Measurements from ENCODE around the gene EFNA5.

Gene EFNA5

DNA sequence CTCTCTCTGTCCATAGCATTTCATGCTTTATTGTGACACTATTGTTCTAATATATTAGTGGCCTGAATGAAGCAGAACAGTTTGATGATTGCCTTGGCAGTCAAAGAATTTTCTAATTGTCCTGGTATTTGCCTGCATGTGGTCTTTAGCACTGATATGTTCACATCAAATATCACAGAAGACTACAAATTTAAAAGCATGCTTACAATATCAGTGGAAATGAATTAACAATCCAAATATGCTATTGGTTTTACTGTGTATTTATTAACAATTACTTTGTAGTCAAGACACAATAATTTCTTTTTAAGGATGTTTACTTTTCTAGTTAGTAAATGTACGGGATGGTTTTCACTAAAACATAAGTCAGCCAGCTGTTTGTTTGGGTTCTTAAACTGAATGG lies 18.3 kb downstream of the EFNA5 start:
- FAIRE-seq: no peak
- no peak for DNase-seq (ENCODE audit: insufficient read length, low spot score)

DNA sequence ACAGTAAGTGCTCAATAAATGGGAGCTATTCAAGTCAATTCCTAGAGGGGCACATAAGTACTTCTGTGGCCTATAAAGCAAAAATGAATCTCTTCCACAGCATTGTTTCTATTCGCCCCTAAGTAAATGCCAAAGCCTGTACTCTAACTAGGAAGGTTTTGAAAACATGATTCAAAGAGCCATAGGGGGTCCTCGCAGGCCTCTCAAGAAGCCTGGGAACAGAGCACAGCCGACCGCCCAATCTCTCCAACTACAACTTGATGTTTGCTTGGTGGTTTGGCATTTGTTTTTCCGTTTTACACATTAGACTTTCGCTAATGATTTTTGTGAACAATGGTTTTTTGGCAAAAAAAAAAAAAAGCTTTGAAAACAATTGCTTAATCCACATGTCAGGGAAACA lies 19.4 kb downstream of the EFNA5 start:
- FAIRE-seq (no peak), DNase-seq (ENCODE audit: insufficient read length, low spot score) (no peak)

DNA sequence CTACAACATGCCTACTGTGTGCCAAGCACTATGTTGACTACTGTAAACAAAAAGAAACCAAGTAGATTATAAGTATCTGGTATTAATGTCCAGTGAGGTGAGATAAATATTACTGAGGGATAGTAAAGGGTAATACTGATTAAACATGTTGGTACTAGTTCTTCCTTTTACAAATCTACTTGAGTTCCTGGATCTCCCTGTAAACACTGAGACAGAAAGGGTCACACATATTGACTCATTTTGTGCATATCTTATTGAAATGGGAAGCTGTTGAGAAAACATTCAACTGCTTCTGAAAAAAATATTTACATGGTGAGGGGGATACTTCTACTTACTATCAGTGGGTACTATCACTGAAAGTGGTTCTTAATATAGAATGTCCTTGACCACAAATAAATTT lies 24.3 kb downstream of the EFNA5 start:
- no peak for DNase-seq (ENCODE audit: insufficient read length, low spot score)
- no peak for FAIRE-seq

DNA sequence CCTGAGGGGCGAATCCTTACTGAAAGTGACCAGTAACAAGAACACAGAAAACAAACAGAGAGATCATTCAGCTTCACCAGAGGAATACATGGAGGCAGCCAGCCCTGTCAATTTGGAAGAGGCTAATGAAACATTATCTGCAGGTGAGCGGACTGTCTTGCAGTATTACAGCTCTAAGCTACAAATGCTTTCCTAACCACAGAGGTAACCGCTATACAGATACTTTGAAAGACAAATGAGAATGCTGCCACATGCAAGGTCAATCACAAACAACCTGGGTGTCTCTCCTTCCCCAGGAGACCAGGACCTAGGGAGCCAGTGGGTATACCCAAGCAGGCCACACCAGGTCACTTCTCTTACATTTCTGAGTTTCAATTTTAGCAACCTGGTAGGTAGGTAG lies 30.2 kb downstream of the EFNA5 start:
- FAIRE-seq: no peak
- DNase-seq (ENCODE audit: insufficient read length, low spot score): no peak

DNA sequence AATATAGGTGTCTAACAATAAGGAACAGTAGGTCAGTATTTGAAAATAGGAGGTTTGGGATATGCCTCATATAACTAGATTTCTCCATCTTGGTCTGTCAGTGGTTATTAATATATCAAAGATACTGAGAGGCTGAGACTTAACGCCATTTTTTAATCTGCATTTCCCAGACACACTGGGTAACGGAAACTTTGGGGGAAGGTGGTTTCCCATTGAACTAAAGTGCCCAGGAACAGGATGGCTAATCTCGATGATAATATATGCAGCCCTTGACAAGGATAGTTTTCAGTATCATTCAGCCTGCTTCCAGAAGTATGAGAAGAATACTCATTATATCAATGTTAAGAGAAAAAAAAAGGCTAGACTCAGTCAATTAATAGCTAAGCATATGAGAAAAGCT lies 30.7 kb downstream of the EFNA5 start:
- FAIRE-seq (no peak), DNase-seq (ENCODE audit: insufficient read length, low spot score) (no peak)

DNA sequence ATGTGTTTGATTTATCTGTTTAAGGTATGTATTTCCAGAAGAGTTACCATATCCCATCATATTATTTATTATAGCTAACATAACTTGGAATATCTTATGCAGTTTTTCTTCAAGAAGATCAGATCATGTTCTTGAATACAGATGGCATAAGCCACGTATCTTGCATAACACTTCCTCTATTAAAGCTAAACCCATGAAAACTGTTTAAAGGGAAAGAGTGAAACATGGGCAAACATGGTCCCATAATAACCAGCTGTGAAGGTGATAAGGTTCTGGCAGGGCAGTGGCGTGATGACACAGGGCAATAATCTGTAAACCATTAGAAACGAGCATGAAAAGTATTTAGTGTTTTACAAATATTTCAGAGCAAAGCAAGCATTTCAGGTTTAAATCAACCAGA lies 34.2 kb downstream of the EFNA5 start:
- FAIRE-seq (no peak), DNase-seq (ENCODE audit: insufficient read length, low spot score) (no peak)

DNA sequence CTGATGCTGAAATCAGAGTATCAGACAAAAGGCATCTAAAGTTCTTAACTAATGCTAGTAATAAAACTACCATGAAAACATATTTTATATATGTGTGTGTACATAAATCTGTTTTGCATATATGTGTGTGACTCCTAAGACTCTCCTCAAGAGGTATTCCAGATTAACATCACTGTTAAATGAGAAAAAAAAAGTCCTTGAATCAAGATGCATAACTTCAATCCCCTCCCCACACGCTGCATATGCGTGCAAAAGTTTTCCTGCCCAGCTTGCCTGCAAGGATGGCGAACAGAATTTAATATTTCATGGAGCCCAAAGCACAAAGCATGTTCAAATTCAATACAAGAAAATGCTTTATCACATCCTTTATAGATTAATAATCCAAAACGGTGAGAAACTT lies 34.7 kb downstream of the EFNA5 start:
- FAIRE-seq (no peak), DNase-seq (ENCODE audit: insufficient read length, low spot score) (no peak)

DNA sequence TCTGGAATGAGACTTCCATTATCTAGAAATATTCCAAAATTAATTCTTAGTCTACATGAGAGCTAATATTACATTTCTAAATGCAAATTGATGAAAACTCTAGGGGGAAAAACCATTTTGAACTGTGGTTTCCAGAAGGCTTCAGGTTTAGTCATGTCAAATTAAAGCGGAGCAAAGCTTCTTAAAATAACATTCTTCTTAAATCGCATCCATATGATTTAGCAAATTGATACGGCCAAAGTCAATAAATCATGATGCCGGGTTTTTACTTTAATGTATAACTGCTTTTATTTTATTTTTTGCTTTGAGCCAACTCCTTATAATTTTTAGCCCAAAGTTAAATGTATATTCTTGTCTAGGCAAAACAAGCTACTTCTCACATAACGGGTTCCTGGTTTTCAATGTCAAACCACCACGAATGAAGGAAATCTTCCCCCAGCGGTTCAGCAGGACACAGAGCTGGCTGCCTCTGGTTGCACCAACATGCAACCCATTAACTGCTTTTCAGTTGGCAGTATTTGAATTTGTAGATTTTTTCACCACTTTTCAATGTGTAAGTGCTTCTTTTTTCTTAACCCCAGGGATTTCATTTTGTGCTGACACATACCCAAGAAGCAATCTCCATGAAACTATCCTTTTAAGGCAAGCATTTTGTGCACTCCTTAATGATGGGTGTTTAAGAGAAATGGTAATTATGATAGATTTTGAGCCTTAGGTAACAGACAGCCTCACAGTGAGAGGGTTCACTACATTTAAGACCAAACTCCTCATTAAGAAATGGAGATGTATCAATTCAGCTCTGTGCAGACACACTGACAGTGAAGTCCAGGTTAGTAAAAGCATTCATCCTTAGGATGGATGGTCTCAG lies 35.5 kb downstream of the EFNA5 start:
- no peak for DNase-seq (ENCODE audit: insufficient read length, low spot score)

DNA sequence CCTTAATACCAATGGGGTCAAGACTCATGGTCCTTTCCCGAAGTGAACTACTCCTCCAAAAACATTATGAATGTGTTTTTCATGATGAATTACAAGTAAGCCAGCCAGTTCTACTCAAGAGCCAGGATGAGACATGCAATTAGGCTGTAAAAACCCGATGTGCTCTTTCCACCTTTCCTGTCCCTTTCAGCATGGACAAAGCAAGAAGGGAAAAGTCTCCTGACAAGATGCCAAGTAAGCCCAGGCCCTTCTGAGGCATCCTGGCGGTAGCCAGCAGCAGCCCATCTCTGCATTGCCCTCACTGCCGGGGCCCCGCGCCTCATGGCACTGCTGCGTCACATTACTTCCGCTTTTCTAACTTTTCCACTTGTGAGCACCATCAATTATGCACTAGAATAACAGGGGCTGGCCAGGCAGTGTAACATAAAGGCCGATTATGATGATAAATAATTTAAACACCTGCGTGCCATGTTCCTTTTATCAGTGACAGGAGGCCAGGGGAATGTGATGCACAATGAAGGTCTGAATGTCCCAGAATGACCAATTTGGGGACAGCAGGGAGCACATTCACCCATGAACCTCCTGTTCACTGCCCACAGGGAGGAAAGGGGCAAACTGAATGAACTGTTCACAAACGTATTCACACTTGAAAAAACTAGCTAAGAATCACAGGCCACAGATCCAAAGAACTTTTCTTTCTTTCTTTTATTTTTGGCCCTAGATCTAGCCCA lies 37.4 kb downstream of the EFNA5 start:
- FAIRE-seq (no peak), DNase-seq (ENCODE audit: insufficient read length, low spot score) (no peak)

More for the DNA sequence above, 35.5 kb downstream of the EFNA5 start:
- FAIRE-seq: no peak

DNA sequence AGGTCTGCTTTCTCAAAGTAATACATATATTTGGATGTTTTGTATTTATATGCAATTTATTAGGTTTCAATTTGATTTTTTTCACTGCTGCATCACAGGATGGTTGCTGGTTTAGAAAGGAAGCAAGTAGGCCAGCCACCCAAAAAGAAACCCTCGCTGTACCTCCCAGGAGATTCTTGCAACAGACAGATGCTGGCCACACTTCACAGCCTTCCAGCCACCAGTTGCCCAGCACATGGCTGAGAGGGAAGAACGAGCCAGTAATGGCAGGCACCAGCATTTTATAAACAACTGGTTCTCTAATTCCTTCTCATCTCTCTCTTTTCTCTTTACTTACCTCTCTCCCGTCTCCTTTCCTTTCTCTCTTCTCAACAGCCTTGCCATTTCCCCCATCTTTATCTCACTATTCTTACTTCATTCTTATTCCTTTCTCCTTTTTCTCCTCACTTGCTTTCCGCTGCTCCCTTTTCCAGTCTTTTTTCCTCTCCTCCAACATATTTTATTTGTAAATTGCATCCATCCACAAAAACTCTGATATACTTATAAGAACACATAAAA lies 38.9 kb downstream of the EFNA5 start:
- FAIRE-seq (no peak), DNase-seq (ENCODE audit: insufficient read length, low spot score) (no peak)

DNA sequence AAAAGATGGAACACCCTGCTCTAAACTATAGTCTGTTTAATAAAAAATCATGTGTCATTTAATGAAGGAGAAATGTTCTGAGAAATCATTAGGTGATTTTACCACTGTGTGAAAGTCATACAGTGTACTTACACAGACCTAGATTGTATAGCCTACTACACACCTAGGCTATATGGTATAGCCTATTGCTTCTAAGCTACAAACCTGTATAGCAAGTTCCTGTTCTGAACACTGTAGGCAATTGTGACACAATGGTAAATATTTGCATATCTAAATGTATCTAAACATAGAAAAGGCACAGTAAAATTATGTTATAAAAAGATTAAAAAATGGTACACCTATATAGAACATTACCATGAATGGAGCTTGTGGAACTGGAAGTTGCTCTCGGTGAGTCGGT lies 40.6 kb downstream of the EFNA5 start:
- DNase-seq (ENCODE audit: insufficient read length, low spot score): no peak
- no peak for FAIRE-seq

DNA sequence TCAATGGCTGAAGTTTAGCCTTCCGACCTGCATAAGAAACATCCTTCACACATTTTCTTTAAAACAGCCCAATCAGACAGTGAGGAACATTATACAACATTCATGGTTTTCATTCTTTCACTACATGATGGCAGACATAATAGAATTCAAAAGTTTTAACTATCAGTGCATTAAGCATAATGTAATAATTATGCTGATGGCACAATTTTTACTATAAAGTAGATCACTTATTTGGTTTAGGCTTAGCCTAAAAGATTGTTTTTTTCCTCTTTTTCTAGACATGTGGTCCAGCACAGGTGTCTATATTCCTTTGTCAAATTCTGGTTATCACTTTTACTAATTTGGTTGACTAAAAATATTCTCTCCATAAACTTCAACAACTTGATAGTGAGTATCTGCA lies 46.5 kb downstream of the EFNA5 start:
- DNase-seq (ENCODE audit: insufficient read length, low spot score): no peak
- FAIRE-seq: no peak

DNA sequence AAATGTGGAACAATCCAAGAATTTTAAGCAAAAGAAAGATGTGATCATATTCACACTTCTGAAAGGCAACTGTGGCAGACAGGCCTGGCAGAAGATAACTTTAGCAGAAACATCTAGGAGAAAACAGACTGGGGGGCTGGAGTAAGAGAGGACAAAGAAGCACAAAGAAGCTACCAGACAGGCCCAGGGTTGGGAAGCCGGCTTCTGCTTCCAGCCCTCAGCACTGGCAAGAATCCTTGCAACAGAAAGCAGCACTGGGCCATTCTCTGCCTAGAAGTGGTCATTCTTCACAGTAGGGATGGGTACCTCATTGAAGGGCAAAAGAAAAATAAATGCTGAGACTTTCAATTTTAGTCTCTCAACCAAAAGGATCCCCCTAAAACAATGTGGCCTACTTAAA lies 49.6 kb downstream of the EFNA5 start:
- DNase-seq (ENCODE audit: insufficient read length, low spot score) (no peak), FAIRE-seq (peak; percentile 70)

DNA sequence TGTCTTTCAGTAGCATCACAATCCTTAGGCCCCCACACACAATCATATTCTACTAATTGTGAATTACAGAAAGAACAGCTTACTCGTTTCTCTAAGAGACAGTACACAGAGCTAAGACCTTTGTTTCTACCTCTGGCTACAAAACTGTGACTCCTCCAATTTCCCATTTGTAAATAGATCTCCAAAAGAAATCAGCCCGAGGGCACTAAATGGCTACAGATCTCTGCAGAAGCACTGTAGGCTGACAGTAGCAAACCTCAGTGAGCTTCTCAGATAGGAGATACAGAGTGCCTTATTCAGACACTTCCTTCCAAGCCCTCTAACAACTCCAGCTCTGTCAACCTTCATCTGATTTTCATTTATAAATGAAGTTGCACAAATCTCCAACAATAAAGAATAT lies 51.0 kb downstream of the EFNA5 start:
- no peak for FAIRE-seq
- DNase-seq (ENCODE audit: insufficient read length, low spot score): no peak

DNA sequence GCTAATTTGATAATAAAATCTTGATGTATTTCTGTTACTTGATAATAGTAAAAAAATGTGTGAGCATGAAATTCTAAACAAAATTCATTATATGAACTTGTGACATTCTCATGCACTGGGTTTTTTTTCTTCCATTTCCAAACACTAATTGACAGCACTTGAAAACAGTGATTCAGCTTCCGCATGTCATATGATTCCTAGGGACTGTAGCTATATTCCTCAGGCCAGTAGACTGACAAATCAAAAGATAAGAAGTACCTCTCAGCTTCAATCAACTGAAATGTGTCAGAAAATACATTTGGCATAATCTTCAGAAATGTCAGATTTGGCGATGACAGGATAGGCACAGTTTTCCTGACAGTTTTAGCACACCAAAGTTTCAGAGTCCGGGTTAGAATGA lies 52.5 kb downstream of the EFNA5 start:
- DNase-seq (ENCODE audit: insufficient read length, low spot score): no peak
- no peak for FAIRE-seq

DNA sequence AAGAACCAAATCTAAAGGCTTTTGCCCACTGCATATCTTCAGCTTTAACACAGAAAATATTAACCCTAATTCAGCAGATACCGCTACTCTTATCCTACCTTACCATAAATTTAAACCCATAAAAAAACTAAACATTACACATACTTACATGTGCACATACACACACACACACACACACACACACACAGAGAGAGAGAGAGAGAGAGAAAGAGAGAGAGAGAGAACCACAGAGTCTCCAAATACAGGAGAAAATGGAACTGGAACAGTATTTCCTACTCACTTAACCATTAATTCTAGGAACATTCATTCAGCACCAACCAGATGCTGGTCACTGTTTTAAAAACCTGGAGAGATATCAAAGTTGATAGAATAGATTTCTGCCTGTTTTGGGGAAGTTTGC lies 53.7 kb downstream of the EFNA5 start:
- FAIRE-seq (no peak), DNase-seq (ENCODE audit: insufficient read length, low spot score) (no peak)

DNA sequence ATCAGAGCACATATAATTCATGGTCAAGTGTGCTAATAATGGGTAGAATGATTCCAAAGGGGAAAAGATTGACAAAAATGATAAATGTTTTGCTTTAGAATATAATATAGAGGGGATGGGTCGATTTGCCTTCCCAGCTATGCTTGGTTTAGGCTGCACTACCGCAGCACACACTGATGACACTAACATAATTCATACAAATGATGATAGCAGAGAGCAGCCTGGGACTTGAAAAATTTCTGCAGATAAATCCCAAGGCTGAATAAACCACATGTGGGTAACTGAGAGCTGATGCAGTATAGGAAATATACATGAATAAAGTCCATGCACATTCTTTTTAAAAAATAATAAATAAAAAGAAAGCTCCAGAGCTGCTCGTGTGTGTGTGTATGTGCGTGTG lies 54.5 kb downstream of the EFNA5 start:
- DNase-seq (ENCODE audit: insufficient read length, low spot score) (no peak), FAIRE-seq (no peak)

DNA sequence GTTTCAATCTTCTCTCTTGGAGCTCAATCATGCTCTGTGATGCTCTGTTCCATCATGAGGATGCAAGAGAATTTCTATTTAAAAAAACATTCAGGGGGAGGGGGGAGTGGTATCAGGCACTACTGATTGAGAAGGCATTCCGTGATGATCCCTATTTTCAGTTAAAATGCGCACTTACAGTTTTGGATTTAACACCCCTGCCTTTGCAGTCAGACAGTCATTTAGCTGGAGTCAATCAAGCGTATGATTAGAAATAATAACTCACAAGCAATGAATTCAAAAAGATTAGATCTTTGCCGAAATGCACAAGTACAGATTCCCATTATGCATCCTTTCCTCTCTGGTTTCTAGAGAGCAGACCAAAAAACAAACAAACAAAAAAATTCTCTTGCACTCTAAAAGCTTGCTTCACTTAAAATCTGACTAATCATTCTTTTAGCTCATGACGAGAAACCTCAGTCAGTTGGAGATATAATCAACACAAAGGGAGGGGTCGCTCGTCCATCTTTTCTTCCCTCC lies 55.4 kb downstream of the EFNA5 start:
- FAIRE-seq (no peak), DNase-seq (ENCODE audit: insufficient read length, low spot score) (no peak)

DNA sequence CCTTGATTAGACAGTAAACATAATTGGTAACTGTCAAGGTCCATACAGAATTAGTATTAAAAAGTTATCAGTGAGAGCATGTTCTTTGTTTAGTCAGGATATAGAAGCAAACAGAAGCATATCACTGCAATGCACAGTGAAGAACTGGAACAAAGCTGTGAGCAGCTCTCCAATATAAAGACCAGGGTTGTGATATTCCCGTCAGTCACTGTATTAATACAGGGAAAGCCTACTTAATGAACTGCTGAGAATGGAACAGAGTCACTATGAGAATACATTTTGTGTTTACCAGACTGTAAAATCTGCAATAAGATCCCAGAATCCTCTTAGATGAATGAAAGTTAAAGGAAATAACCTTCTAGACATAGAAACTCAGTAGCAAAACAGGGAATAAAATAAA lies 58.2 kb downstream of the EFNA5 start:
- FAIRE-seq (no peak), DNase-seq (ENCODE audit: insufficient read length, low spot score) (no peak)

DNA sequence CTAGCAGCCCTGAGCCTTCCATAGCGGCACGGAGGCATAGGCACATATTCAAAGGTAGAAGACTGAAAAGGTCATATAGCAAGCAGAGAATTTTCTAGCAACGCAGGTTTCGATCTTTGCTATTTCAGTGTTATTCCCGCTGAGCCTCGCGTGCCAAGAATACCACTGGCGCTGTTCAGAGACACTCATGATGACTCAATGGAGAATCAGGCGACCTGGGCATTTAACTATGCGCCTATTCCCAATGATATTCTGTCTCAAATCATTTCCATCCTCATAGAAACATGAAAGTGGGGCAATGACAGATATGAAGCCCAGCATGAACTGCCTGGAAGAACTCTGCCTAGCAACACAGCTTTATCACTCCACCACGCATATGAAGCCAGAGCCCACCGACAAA lies 59.9 kb downstream of the EFNA5 start:
- DNase-seq (ENCODE audit: insufficient read length, low spot score) (no peak), FAIRE-seq (no peak)

DNA sequence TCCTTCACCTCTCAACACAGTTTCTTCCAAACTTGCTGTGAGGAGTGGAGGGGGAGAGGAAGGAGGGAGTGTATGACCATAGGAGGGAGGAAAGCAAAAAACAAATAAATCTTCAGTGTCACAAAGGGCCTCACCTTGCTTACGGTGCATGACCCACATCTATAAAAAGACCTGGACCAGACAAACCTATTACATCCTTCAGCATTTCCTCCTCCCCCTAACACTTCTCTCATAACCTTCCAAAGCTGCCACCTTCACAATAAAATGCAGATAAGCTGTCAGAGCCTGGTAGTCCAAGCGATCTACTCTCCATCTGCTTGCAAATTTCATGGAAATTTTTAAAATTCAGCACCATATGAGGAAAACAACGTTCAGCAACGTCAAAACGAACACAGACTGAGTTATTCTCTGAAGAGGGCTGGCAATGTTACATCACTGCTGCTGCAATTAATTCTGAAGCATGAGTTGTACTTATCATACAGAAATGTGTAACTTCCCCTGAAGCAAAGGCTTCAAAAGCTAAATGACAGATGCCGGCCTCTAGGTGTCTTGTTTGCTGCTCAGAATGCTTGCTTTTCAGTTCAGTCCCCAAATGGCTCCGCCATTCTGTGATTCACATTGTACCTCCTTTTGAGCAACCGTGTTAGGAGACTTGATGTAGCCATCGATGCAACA lies 62.9 kb downstream of the EFNA5 start:
- FAIRE-seq: no peak

More for the DNA sequence above, 62.9 kb downstream of the EFNA5 start:
- no peak for DNase-seq (ENCODE audit: insufficient read length, low spot score)

Data from GM19239 (cell line).